H9 (cell line): ENCODE data around the gene IL36RN. TPM values are rescaled to one million over a fixed set of nuclear protein-coding genes. Genes with fewer than 3 reads are reported as not detected.

Experiments used
- DNase-seq: peaks from one replicate; pipeline ENCODE4 v3.0.0-alpha.2; 2017
- H2AFZ ChIP-seq: one replicate; pipeline ENCODE4 v1.6.1; 2013; ENCODE audit warnings: mild to moderate bottlenecking, low read length, control low read depth, moderate library complexity
- H2AK5ac ChIP-seq: 2 replicates; pipeline ENCODE4 v1.6.1; 2013; ENCODE audit warnings: low read length, control low read depth, mixed read lengths; ENCODE audit not compliant: insufficient read length
- H2BK120ac ChIP-seq: one replicate; pipeline ENCODE4 v1.6.1; 2013; ENCODE audit warnings: low read depth, mild to moderate bottlenecking, low read length, control low read depth, inconsistent platforms; ENCODE audit not compliant: poor library complexity, severe bottlenecking
- H2BK12ac ChIP-seq: 2 replicates; pipeline ENCODE4 v1.6.1; 2013; ENCODE audit warnings: low read length, control low read depth, mixed read lengths, low read depth; ENCODE audit not compliant: insufficient read length
- H2BK15ac ChIP-seq: 2 replicates; pipeline ENCODE4 v1.6.1; 2013; ENCODE audit warnings: low read depth, low read length, control low read depth
- H2BK20ac ChIP-seq: one replicate; pipeline ENCODE4 v1.6.1; 2013; ENCODE audit warnings: low read depth, mild to moderate bottlenecking, low read length, control low read depth, inconsistent platforms; ENCODE audit not compliant: poor library complexity, severe bottlenecking
- H2BK5ac ChIP-seq: 2 replicates; pipeline ENCODE4 v1.6.1; 2013; ENCODE audit warnings: low read length, control low read depth, mixed read lengths; ENCODE audit not compliant: insufficient read length
- H3K14ac ChIP-seq: 2 replicates; pipeline ENCODE4 v1.6.1; 2013; ENCODE audit warnings: low read length, control low read depth; ENCODE audit not compliant: insufficient read depth
- H3K18ac ChIP-seq: 2 replicates; pipeline ENCODE4 v1.6.1; 2013; ENCODE audit warnings: low read depth, mild to moderate bottlenecking, mixed read lengths, low read length, control low read depth; ENCODE audit not compliant: insufficient read length
- H3K23ac ChIP-seq: 2 replicates; pipeline ENCODE4 v1.6.1; 2013; ENCODE audit warnings: low read length, control low read depth, mixed read lengths, low read depth; ENCODE audit not compliant: insufficient read length
- H3K23me2 ChIP-seq: 2 replicates; pipeline ENCODE4 v1.6.1; 2013; ENCODE audit warnings: low read depth, mild to moderate bottlenecking, mixed read lengths, low read length, control low read depth; ENCODE audit not compliant: insufficient read length, poor library complexity, severe bottlenecking
- H3K27ac ChIP-seq: 2 replicates; pipeline ENCODE4 v1.5.1; 2013; ENCODE audit warnings: low read length, control low read depth, mixed read lengths, low read depth; ENCODE audit not compliant: insufficient read length
- H3K27me3 ChIP-seq: 2 replicates; pipeline ENCODE4 v1.6.1; 2013; ENCODE audit warnings: low read length, control low read depth, inconsistent platforms; ENCODE audit not compliant: insufficient read depth
- H3K4ac ChIP-seq: 2 replicates; pipeline ENCODE4 v1.6.1; 2013; ENCODE audit warnings: low read depth, mild to moderate bottlenecking, control low read depth, inconsistent platforms, low read length, moderate library complexity
- H3K4me1 ChIP-seq: 2 replicates; pipeline ENCODE4 v1.6.1; 2013; ENCODE audit warnings: low read length, control low read depth, inconsistent platforms; ENCODE audit not compliant: insufficient read depth
- H3K4me2 ChIP-seq: 2 replicates; pipeline ENCODE4 v1.6.1; 2013; ENCODE audit warnings: low read length, control low read depth, mixed read lengths; ENCODE audit not compliant: insufficient read length, insufficient read depth
- H3K56ac ChIP-seq: 2 replicates; pipeline ENCODE4 v1.6.1; 2013; ENCODE audit warnings: low read depth, mild to moderate bottlenecking, mixed read lengths, low read length, control low read depth; ENCODE audit not compliant: insufficient read length
- H3K79me1 ChIP-seq: 2 replicates; pipeline ENCODE4 v1.6.1; 2013; ENCODE audit warnings: low read depth, mild to moderate bottlenecking, moderate library complexity, low read length, control low read depth, inconsistent platforms; ENCODE audit not compliant: insufficient read depth, poor library complexity, severe bottlenecking
- H3K79me2 ChIP-seq: 2 replicates; pipeline ENCODE4 v1.6.1; 2013; ENCODE audit warnings: low read length, control low read depth, inconsistent platforms; ENCODE audit not compliant: insufficient read depth
- H3K9ac ChIP-seq: 2 replicates; pipeline ENCODE4 v1.6.1; 2013; ENCODE audit warnings: low read length, control low read depth, mixed read lengths; ENCODE audit not compliant: insufficient read length; ENCODE audit errors: extremely low read depth
- H3K9me3 ChIP-seq: one replicate; pipeline ENCODE4 v1.6.1; 2013; ENCODE audit warnings: low read depth, low read length, inconsistent platforms; ENCODE audit not compliant: control insufficient read depth
- H3T11ph ChIP-seq: one replicate; pipeline ENCODE4 v1.6.1; 2013; ENCODE audit warnings: mild to moderate bottlenecking, low read length, control low read depth, inconsistent platforms
- H4K20me1 ChIP-seq: one replicate; pipeline ENCODE4 v1.6.1; 2013; ENCODE audit not compliant: control insufficient read depth, insufficient read length, insufficient read depth
- H4K5ac ChIP-seq: 2 replicates; pipeline ENCODE4 v1.6.1; 2013; ENCODE audit warnings: low read depth, mild to moderate bottlenecking, mixed read lengths, low read length, control low read depth; ENCODE audit not compliant: insufficient read length
- H4K8ac ChIP-seq: replicated peaks from 2 replicates; pipeline ENCODE4 v1.6.1; 2013; ENCODE audit warnings: low read length, control low read depth, mixed read lengths, low read depth; ENCODE audit not compliant: insufficient read length
- H4K91ac ChIP-seq: 2 replicates; pipeline ENCODE4 v1.6.1; 2013; ENCODE audit warnings: low read depth, mild to moderate bottlenecking, moderate library complexity, mixed read lengths, low read length, control low read depth; ENCODE audit not compliant: insufficient read length
- H3K27ac Mint-ChIP-seq, 3 experiments: 2 replicates in 2 of 3; 3 replicates in 1 of 3; pipeline ENCODE4 v1.8.0; 2020 to 2021; ENCODE audit warnings: mixed read lengths in 3 of 3, mild to moderate bottlenecking in 1 of 3, moderate library complexity in 1 of 3
- H3K27me3 Mint-ChIP-seq: 2 replicates; pipeline ENCODE4 v1.8.0; 2021; ENCODE audit warnings: low read depth, mild to moderate bottlenecking, moderate library complexity, mixed read lengths
- H3K36me3 Mint-ChIP-seq, 3 experiments: 2 replicates in 2 of 3; 3 replicates in 1 of 3; pipeline ENCODE4 v1.8.0; 2020 to 2021; ENCODE audit warnings: low read depth in 3 of 3, mixed read lengths in 3 of 3; ENCODE audit not compliant: insufficient read depth in 1 of 3
- H3K4me1 Mint-ChIP-seq, 2 experiments: 2 replicates each; pipeline ENCODE4 v1.8.0; 2020; ENCODE audit warnings: mixed read lengths in 2 of 2
- H3K4me3 Mint-ChIP-seq, 2 experiments: 2 replicates in 1 of 2; 3 replicates in 1 of 2; pipeline ENCODE4 v1.8.0; 2020 to 2021; ENCODE audit warnings: mild to moderate bottlenecking in 2 of 2, mixed read lengths in 2 of 2, moderate library complexity in 1 of 2
- H3K9me3 Mint-ChIP-seq, 2 experiments: 2 replicates in 1 of 2; 3 replicates in 1 of 2; pipeline ENCODE4 v1.8.0; 2020; ENCODE audit warnings: mild to moderate bottlenecking in 2 of 2, mixed read lengths in 2 of 2, moderate library complexity in 1 of 2
- WGBS: extraction: QIAGEN DNeasy Blood & Tissue Kit; methylation state at CpG from one replicate; pipeline ENCODE4 v1.1.7; 2013; ENCODE audit warnings: missing lambda C conversion rate, low lambda C conversion rate, mixed read lengths; ENCODE audit not compliant: insufficient read length; ENCODE audit errors: extremely low coverage; 5-methylcytosine and 5-hydroxymethylcytosine counted together
- total RNA-seq: library from RNA; stranded (reverse); gene quantifications from 2 replicates; pipeline ENCODE4 v1.2.1, GENCODE V29; 2021
- TF ChIP-seq, protein P1 (sequence below): fragments of 200-600 bp; sonication (generic); conservative IDR thresholded peaks from 3 replicates; pipeline ENCODE4 v1.8.0; 2021; ENCODE audit warnings: antibody characterized with exemption, mild to moderate bottlenecking

Gene IL36RN
- total RNA-seq, 1 experiment from 2014 or later: not detected

DNA sequence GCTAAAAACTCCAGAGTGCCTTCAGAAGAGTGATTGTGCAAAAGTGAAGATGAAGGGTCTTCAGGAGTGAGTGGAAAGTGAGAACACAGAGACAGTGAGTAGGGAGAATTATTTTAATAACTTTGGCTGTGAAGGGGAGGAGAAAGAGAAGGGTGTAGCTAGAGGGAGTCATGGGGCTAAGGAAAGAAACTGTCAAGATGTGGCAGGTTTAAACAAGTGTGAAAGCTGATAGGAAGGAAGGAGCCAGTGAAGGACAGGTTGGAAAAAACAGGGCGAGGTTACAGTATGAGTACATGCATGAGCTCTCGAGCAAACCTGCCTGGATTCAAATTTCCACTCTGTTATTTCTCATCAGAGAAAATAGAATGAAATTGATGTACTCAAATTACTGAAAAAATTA is 26.5 kb downstream of the IL36RN start:
- no peaks in the 10 kb centered on the region for H3K4me1 ChIP-seq
- no CpG with 5 or more reads among the region's 2 CpGs for WGBS
- no peak overlapping the region for H3K56ac ChIP-seq
- no peaks in the 10 kb centered on the region for H3K9me3 ChIP-seq
- no peak overlapping the region for H2AFZ ChIP-seq
- no peaks in the 10 kb centered on the region for H3K23me2 ChIP-seq
- H3K27me3 ChIP-seq: no peaks in the 10 kb centered on the region
- peaks cover 0 to 6% of the 10 kb centered on the region in 2 experiments; a peak in 1 of 5 replicates for H3K9me3 Mint-ChIP-seq
- no peak overlapping the region for H3T11ph ChIP-seq
- H3K23ac ChIP-seq: no peak overlapping the region
- H3K18ac ChIP-seq: no peak overlapping the region
- no peak overlapping the region for H3K4me2 ChIP-seq
- H3K27ac Mint-ChIP-seq: no peak overlapping the region
- H2BK15ac ChIP-seq: no peak overlapping the region
- H3K36me3 Mint-ChIP-seq: no peaks in the 10 kb centered on the region
- H3K4me1 Mint-ChIP-seq: no peaks in the 10 kb centered on the region
- H3K79me2 ChIP-seq: no peaks in the 10 kb centered on the region
- H4K8ac ChIP-seq: no peak overlapping the region
- no peak overlapping the region for H4K91ac ChIP-seq
- H3K9ac ChIP-seq: no peak overlapping the region
- no peak overlapping the region for H2BK12ac ChIP-seq
- peaks cover 27% of the 10 kb centered on the region for H3K27me3 Mint-ChIP-seq
- H2BK20ac ChIP-seq: no peak overlapping the region
- no peak overlapping the region for H4K5ac ChIP-seq
- H2BK120ac ChIP-seq: no peak overlapping the region
- no peak overlapping the region for H3K4ac ChIP-seq
- H3K27ac ChIP-seq: no peak overlapping the region
- DNase-seq: no peak
- TF ChIP-seq, protein P1, sequence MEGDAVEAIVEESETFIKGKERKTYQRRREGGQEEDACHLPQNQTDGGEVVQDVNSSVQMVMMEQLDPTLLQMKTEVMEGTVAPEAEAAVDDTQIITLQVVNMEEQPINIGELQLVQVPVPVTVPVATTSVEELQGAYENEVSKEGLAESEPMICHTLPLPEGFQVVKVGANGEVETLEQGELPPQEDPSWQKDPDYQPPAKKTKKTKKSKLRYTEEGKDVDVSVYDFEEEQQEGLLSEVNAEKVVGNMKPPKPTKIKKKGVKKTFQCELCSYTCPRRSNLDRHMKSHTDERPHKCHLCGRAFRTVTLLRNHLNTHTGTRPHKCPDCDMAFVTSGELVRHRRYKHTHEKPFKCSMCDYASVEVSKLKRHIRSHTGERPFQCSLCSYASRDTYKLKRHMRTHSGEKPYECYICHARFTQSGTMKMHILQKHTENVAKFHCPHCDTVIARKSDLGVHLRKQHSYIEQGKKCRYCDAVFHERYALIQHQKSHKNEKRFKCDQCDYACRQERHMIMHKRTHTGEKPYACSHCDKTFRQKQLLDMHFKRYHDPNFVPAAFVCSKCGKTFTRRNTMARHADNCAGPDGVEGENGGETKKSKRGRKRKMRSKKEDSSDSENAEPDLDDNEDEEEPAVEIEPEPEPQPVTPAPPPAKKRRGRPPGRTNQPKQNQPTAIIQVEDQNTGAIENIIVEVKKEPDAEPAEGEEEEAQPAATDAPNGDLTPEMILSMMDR: no peak
- H3K79me1 ChIP-seq: no peaks in the 10 kb centered on the region
- H3K4me3 Mint-ChIP-seq: no peak overlapping the region
- no peak overlapping the region for H3K14ac ChIP-seq
- no peak overlapping the region for H2BK5ac ChIP-seq
- no peak overlapping the region for H2AK5ac ChIP-seq
- H4K20me1 ChIP-seq: no peaks in the 10 kb centered on the region
